Epithelial cell of proximal tubule (primary cell): ENCODE data around the gene GPX6. TPM values are rescaled to one million over a fixed set of nuclear protein-coding genes. Genes with fewer than 3 reads are reported as not detected.

ENCODE experiments used
- DNase-seq: peaks from one replicate; pipeline ENCODE4 v3.0.0-alpha.2; 2011; ENCODE audit warnings: low read depth
- H3K4me3 ChIP-seq: 2 replicates; pipeline ENCODE4 v1.5.1; 2011; ENCODE audit warnings: low read depth, mild to moderate bottlenecking, low read length
- CTCF ChIP-seq: conservative IDR thresholded peaks from 2 replicates; pipeline ENCODE4 v1.5.1; 2012; ENCODE audit warnings: low read depth, mild to moderate bottlenecking, low read length
- total RNA-seq: library from RNA; depleted of rRNA; stranded (reverse); fragments of >200 nt; gene quantifications from 2 replicates; pipeline ENCODE4 v1.2.3, GENCODE V29; 2015

Gene GPX6, protein sequence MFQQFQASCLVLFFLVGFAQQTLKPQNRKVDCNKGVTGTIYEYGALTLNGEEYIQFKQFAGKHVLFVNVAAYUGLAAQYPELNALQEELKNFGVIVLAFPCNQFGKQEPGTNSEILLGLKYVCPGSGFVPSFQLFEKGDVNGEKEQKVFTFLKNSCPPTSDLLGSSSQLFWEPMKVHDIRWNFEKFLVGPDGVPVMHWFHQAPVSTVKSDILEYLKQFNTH
- not detected in 2 replicates for total RNA-seq

- TF ChIP-seq CTCF = no peak
- H3K4me3 ChIP-seq = no peak within 1 kb of the TSS
- DNase-seq = no peak
Measured at GRCh38 chr6:28515676-28516075, at the start of gene GPX6. Gene GPX6 (minus strand): TSS chr6:28515793. CDS start chr6:28515743, 50 bp downstream.

- no peak for TF ChIP-seq CTCF
Measured at GRCh38 chr6:28563430-28564095, 48.0 kb upstream of the GPX6 start.

DNA sequence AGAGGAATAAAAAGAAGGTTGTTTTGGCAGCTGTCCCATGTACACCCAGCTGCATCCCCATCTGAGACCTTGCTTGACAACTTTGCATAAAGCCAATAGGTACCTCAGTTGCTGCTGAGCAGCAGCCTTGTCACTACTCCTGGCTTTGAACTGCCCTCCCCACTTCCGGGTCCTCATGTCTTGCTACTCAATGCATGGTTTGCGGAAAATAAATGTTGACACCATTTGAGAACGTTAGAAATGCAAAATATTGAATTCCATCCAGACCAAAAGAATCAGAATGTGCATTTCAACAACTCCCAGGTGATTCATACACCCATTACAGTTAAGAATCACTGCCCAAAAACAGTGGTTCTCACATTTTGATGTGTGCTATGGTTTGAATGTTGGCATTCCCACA, 43.0 kb upstream of the GPX6 start:
- no peak for DNase-seq
- TF ChIP-seq CTCF = no peak
- no peak overlapping the region for H3K4me3 ChIP-seq

More at GRCh38 chr6:28563430-28564095, 48.0 kb upstream of the GPX6 start:
- H3K4me3 ChIP-seq = no peak overlapping the region
- no peak for DNase-seq

DNA sequence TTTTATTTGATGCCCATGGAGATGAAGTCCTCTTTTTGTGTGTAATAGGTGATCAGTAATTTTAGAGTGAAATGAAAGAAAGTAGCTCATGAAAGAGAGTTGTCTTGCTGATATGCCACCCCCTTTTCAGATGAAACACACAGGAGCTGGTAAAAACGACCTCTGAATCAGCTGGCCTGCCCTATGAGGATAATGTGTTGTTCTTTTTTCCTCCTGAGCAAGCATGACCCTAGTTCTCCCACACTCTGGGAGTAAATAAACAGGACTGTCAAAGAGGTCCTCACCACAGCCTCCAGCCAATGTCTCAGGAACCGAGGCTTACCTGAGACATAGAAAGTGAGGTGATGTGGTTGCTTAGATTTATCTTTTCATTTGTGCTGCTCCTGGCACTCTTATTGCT, 39.5 kb upstream of the GPX6 start:
- DNase-seq = no peak
- no peak for TF ChIP-seq CTCF

DNA sequence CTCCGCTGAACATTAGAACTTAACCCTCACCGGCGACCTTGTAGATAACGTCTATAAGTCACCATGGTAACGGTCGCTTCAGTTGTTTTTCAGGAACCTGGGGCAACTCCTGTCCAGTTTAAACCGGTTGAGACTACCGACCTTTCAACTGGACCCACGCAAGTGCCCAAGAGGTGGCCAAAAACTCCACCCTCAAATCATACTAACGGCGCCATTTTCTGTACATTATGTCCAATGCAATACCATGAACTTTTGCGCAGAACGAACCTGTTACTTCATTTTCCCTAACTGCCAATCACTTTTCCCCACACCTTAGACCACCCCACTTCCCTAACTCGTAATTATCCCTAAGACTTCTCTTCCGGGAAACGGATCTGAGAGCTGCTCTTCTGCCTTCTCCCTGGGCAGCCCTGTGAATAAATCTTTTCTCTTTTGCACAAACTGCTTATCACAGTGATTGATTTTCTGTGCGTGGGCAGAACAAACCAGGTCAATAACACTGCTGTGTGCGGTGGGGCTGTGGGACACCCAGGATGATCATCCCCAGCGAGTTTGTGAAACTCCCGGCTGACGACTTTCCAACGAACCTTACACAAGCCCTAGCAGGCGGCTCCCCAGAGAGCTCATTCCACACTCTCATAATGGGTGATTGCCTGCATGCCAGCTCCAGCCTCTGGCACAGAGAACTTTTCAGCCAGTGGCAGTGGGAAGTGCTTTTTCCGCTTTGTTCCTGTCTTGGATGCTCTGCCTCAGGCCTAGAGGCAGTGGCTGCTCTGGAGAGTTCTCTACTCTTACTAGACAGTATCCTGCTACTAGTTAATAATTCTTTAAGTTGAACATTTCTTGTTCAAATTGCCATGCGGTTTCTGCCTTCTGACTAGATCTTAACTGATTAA, 38.6 kb upstream of the GPX6 start:
- peak; percentile 61 for DNase-seq
- peak overlapping the region; percentile 30 for H3K4me3 ChIP-seq
- no peak for TF ChIP-seq CTCF

More for the DNA sequence above, 39.5 kb upstream of the GPX6 start:
- H3K4me3 ChIP-seq = no peak overlapping the region

GRCh38 chr6:28553384-28553985, 37.9 kb upstream of the GPX6 start:
- no peak for TF ChIP-seq CTCF
- H3K4me3 ChIP-seq = no peak overlapping the region
- no peak for DNase-seq
